ENCODE results near the gene PADI6.

The PADI6 gene

DNA sequence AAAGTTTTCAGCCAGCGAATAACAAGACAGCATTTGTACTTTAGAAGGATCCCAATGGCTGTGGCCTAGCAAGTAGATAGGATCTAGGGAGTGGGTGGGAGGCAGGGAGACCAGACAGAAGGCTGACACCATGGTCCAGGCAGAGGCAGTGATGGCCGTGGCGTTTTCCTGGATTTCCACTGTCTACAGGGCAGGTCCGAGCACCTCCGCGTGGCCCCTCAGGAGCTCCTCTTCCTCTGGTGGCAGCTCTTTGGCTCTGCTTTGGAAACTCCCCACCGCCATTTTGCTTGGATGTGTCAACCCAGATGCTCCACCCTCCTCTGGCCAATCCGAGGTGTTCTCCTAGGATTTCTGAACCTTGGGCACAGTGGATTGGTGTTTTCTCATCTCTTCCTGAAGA is 38.9 kb upstream of the PADI6 start:
- H3K4me2 ChIP-seq (ENCODE audit: insufficient read depth, low read length): no peak overlapping the region
- H3K9ac ChIP-seq (ENCODE audit: low read depth, low read length): no peak overlapping the region
- no peaks in the 10 kb centered on the region for H3K36me3 ChIP-seq (ENCODE audit: insufficient read depth, low read length)
- H4K20me1 ChIP-seq (ENCODE audit: insufficient read depth, low read length): peaks cover 7% of the 10 kb centered on the region; the same call in 1 of the 2 replicates
- ATAC-seq (ENCODE audit: insufficient read depth, low read depth): no peak
- no peak for TF ChIP-seq CTCF (IDR thresholded peaks at IDR 0.05; ENCODE audit: borderline replicate concordance, extremely low read depth, low read length, poor library complexity, severe bottlenecking)
- no peaks in the 10 kb centered on the region for H3K4me1 ChIP-seq (ENCODE audit: insufficient read depth, low read length)
- H3K27ac ChIP-seq (ENCODE audit: low read length): no peak overlapping the region
- H3K9me3 ChIP-seq (ENCODE audit: insufficient read depth, low read length, severe bottlenecking): no peaks in the 10 kb centered on the region
- H3K27me3 ChIP-seq (ENCODE audit: insufficient read depth, low read length, poor library complexity): no peaks in the 10 kb centered on the region
- DNase-seq: no peak
- H2AFZ ChIP-seq (ENCODE audit: low read depth, low read length): no peak overlapping the region
- H3K79me2 ChIP-seq (ENCODE audit: insufficient read depth, low read length): no peaks in the 10 kb centered on the region
- no peak overlapping the region for H3K4me3 ChIP-seq (ENCODE audit: low read depth in 1 of 2, low read length in 2 of 2)

DNA sequence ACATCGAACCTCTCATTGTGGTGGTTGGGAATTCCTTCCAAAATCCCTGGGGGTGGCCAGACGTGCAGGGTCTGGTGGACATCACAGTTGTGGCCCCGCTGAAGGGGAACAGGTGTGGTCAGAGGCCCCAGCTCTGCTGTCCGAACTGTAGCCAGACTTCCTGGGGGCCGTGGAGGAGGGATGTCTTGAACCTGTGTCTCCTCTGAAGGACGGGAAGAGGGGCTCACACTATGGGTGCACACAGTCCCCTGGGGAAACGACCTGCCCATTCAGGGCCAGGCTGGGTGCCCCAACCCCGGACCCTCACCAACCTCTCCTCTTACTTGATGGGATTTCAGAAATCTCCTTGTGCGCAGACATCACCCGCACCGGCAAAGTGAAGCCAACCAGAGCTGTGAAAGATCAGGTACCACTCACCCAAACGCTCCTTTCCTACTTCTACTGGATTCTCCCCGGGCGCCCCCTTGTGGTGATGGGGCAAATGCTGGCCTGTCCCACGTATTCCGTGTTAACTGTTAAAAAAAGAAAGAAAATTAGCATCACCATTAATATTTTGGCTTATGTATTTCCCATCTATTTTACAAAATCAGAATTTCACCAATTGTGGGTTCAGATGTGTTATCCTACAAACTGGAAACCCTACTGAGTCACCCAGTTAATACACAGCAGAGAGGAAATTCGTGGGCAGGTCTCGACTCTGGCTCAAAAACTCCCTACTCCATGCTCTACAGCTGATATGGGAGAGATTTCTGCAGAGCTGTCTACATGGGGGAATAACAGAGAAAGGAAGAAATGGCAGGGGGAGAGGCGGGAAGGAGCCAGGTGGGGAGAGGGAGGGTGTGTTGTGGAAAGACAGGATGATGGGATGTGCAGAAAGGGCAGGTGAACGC is 35.9 kb upstream of the PADI6 start:
- Histone ChIP-seq H3K9me3 (ENCODE audit: insufficient read depth, low read length, severe bottlenecking) (no peaks in the 10 kb centered on the region), H3K27me3 (ENCODE audit: insufficient read depth, low read length, poor library complexity) (no peaks in the 10 kb centered on the region), H3K4me2 (ENCODE audit: insufficient read depth, low read length) (no peak overlapping the region), H3K79me2 (ENCODE audit: insufficient read depth, low read length) (no peaks in the 10 kb centered on the region), H3K27ac (ENCODE audit: low read length) (no peak overlapping the region), H4K20me1 (ENCODE audit: insufficient read depth, low read length) (peaks cover 7% of the 10 kb centered on the region), H3K36me3 (ENCODE audit: insufficient read depth, low read length) (no peaks in the 10 kb centered on the region), H3K4me1 (ENCODE audit: insufficient read depth, low read length) (no peaks in the 10 kb centered on the region), H3K4me3 (ENCODE audit: low read depth in 1 of 2, low read length in 2 of 2) (no peak overlapping the region), H2AFZ (ENCODE audit: low read depth, low read length) (no peak overlapping the region), H3K9ac (ENCODE audit: low read depth, low read length) (no peak overlapping the region)
- DNase-seq: peak; percentile 57
- ATAC-seq (ENCODE audit: insufficient read depth, low read depth): peak; percentile 78; the same call in 2 of the 3 replicates
- TF ChIP-seq EZH2 (IDR thresholded peaks at IDR 0.05; ENCODE audit: borderline replicate concordance, low read depth, low read length, severe bottlenecking) (no peak), CTCF (IDR thresholded peaks at IDR 0.05; ENCODE audit: borderline replicate concordance, extremely low read depth, low read length, poor library complexity, severe bottlenecking) (peak; percentile 84)

DNA sequence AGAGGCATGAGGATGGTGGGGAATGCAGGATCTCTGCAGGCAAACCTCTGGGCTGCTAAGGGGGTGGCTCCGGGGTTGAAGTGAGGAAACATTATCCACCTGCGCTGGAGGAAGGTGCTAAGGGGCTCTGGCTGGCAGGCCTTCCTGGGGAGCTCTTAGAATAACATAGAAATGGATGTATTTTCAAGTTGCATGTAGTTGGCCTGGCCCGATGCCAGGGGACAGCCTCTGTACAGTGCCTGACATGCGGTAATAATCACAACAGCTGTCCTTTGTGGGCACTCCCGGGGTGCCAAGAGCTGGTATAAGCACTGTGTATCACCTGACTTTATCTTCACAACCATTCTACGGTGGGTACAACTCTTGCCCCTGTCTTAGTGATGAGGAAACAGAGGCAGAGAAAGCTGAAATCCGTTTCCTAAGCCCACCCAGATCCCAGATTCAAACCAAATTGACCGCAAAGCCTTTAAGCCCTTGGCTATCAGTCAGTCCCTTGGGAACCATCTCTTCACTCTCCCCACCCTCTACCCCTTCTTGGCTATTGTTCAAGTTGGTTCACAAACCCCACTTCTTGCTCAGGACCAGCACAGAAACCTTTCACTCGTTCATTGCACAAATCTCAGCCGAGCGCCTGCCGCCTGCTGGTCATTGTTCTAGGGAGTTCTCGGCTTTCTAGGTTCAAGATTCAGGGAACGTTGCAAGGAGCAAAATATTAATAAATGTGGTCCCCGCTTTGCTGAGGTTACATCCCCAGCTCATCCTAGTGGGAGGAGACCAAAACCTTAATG is 33.1 kb upstream of the PADI6 start:
- no peaks in the 10 kb centered on the region for H3K27me3 ChIP-seq (ENCODE audit: insufficient read depth, low read length, poor library complexity)
- H3K36me3 ChIP-seq (ENCODE audit: insufficient read depth, low read length): no peaks in the 10 kb centered on the region
- H3K9ac ChIP-seq (ENCODE audit: low read depth, low read length): no peak overlapping the region
- no peaks in the 10 kb centered on the region for H3K4me1 ChIP-seq (ENCODE audit: insufficient read depth, low read length)
- no peak for TF ChIP-seq EZH2 (IDR thresholded peaks at IDR 0.05; ENCODE audit: borderline replicate concordance, low read depth, low read length, severe bottlenecking)
- TF ChIP-seq CTCF (IDR thresholded peaks at IDR 0.05; ENCODE audit: borderline replicate concordance, extremely low read depth, low read length, poor library complexity, severe bottlenecking): no peak
- ATAC-seq (ENCODE audit: insufficient read depth, low read depth) (no peak), DNase-seq (no peak)
- H3K79me2 ChIP-seq (ENCODE audit: insufficient read depth, low read length): no peaks in the 10 kb centered on the region
- H3K27ac ChIP-seq (ENCODE audit: low read length): no peak overlapping the region
- H2AFZ ChIP-seq (ENCODE audit: low read depth, low read length): no peak overlapping the region
- H3K4me3 ChIP-seq (ENCODE audit: low read depth in 1 of 2, low read length in 2 of 2): no peak overlapping the region
- H4K20me1 ChIP-seq (ENCODE audit: insufficient read depth, low read length): peaks cover 7% of the 10 kb centered on the region
- no peak overlapping the region for H3K4me2 ChIP-seq (ENCODE audit: insufficient read depth, low read length)
- H3K9me3 ChIP-seq (ENCODE audit: insufficient read depth, low read length, severe bottlenecking): no peaks in the 10 kb centered on the region
